HepG2 (cell line): ENCODE measurements around the gene PSAP. TPM values are rescaled to one million over a fixed set of nuclear protein-coding genes. Genes with fewer than 3 reads are reported as not detected.
A peak's percentile ranks its signal among the peaks of the same experiment; 100 is the strongest.

ENCODE experiments used
- EP300 ChIP-seq, 3 experiments: sonication (generic) in 1 of 3; formaldehyde crosslinking in 1 of 3; IDR thresholded peaks; 2 replicates each; pipeline versions ENCODE4 v1.5.1 to v1.6.1; 2011 to 2020; ENCODE audit warnings: low read depth in 2 of 3, low read length in 2 of 3, borderline replicate concordance in 1 of 3, improper control_type of control experiment in 1 of 3, mild to moderate bottlenecking in 1 of 3, missing genetic modification reagents in 1 of 3, moderate library complexity in 1 of 3
- FOXP1 ChIP-seq, 2 experiments: fragments of 450-650 bp in 1 of 2; IDR thresholded peaks; 2 replicates each; pipeline ENCODE4 v1.6.1; 2017 to 2018; ENCODE audit warnings: antibody characterized with exemption in 1 of 2
- GATAD2A ChIP-seq: IDR thresholded peaks from 2 replicates; pipeline ENCODE4 v1.6.1; 2016
- HOXA7 ChIP-seq: sonication (generic); formaldehyde crosslinking; IDR thresholded peaks from 2 replicates; pipeline ENCODE4 v1.8.1; 2022; ENCODE audit warnings: mild to moderate bottlenecking, missing genetic modification reagents, moderate library complexity
- NFRKB ChIP-seq: fragments of 450-650 bp; IDR thresholded peaks from 2 replicates; pipeline ENCODE4 v1.6.1; 2017
- NR2C2 ChIP-seq: sonication (generic); formaldehyde crosslinking; IDR thresholded peaks from 2 replicates; pipeline ENCODE4 v1.4.0; 2020; ENCODE audit warnings: missing genetic modification reagents, mild to moderate bottlenecking, moderate library complexity, borderline replicate concordance
- SAP130 ChIP-seq: IDR thresholded peaks from 2 replicates; pipeline ENCODE4 v1.6.1; 2016; ENCODE audit warnings: low read depth
- SP1 ChIP-seq, 2 experiments: fragments of 450-650 bp in 1 of 2; sonication (generic) in 1 of 2; formaldehyde crosslinking in 1 of 2; IDR thresholded peaks; 2 replicates each; pipeline versions ENCODE4 v1.4.0 to v1.6.1; 2016 to 2020; ENCODE audit warnings: missing genetic modification reagents in 1 of 2
- SP4 ChIP-seq: sonication (generic); formaldehyde crosslinking; IDR thresholded peaks from 2 replicates; pipeline ENCODE4 v1.8.1; 2023; ENCODE audit warnings: mild to moderate bottlenecking, missing genetic modification reagents
- TARDBP ChIP-seq: sonication (generic); formaldehyde crosslinking; IDR thresholded peaks from 2 replicates; pipeline ENCODE4 v1.8.0; 2022; ENCODE audit warnings: mild to moderate bottlenecking, missing genetic modification reagents
- TCF12 ChIP-seq, 2 experiments: fragments of 450-650 bp in 1 of 2; sonication (generic) in 1 of 2; formaldehyde crosslinking in 1 of 2; IDR thresholded peaks; 2 replicates each; pipeline versions ENCODE4 v1.6.1 to v1.8.0; 2017 to 2022; ENCODE audit warnings: antibody characterized with exemption in 1 of 2, mild to moderate bottlenecking in 1 of 2, missing genetic modification reagents in 1 of 2, moderate library complexity in 1 of 2
- TCF7 ChIP-seq: sonication (generic); IDR thresholded peaks from 2 replicates; pipeline ENCODE4 v1.6.1; 2016; ENCODE audit warnings: antibody characterized with exemption, low read depth
- TCF7L2 ChIP-seq: IDR thresholded peaks from 2 replicates; pipeline ENCODE4 v1.6.1; 2011; ENCODE audit warnings: mild to moderate bottlenecking, low read depth, low read length, moderate library complexity
- ZNF10 ChIP-seq: sonication (generic); formaldehyde crosslinking; IDR thresholded peaks from 2 replicates; pipeline ENCODE4 v1.4.0; 2020; ENCODE audit warnings: mild to moderate bottlenecking, low read depth, missing genetic modification reagents, borderline replicate concordance
- ZNF17 ChIP-seq: sonication (generic); formaldehyde crosslinking; IDR thresholded peaks from 2 replicates; pipeline ENCODE4 v1.5.0; 2020; ENCODE audit warnings: mild to moderate bottlenecking, missing genetic modification reagents
- ZNF3 ChIP-seq: IDR thresholded peaks from 2 replicates; pipeline ENCODE4 v1.7.0; 2017; ENCODE audit warnings: inconsistent platforms
- ZNF333 ChIP-seq: sonication (generic); formaldehyde crosslinking; IDR thresholded peaks from 2 replicates; pipeline ENCODE4 v1.4.0; 2020; ENCODE audit warnings: mild to moderate bottlenecking, missing genetic modification reagents, borderline replicate concordance
- ZNF367 ChIP-seq: sonication (generic); formaldehyde crosslinking; IDR thresholded peaks from 2 replicates; pipeline ENCODE4 v1.4.0; 2020; ENCODE audit warnings: missing genetic modification reagents, borderline replicate concordance
- ZNF496 ChIP-seq: sonication (generic); formaldehyde crosslinking; IDR thresholded peaks from 2 replicates; pipeline ENCODE4 v1.8.1; 2023; ENCODE audit warnings: mild to moderate bottlenecking, moderate library complexity, missing genetic modification reagents; ENCODE audit not compliant: insufficient replicate concordance
- ZNF563 ChIP-seq: sonication (generic); formaldehyde crosslinking; IDR thresholded peaks from 2 replicates; pipeline ENCODE4 v1.8.0; 2022; ENCODE audit warnings: mild to moderate bottlenecking, moderate library complexity, missing genetic modification reagents
- polyA plus RNA-seq, 8 experiments: library from polyadenylated mRNA; depleted of rRNA in 3 of 8; stranded (reverse) in 7 of 8; unstranded in 1 of 8; fragments of >200 nt; fragmentation: Illumina TruSeq in 4 of 8; extraction: Trizol in 4 of 8; gene quantifications; 2 replicates each; pipeline versions ENCODE4 v1.2.1 to v1.2.3, GENCODE V29; 2011 to 2016; ENCODE audit warnings: low read depth in 4 of 8, missing spikeins in 1 of 8, mixed read lengths in 1 of 8; ENCODE audit not compliant: insufficient read depth in 1 of 8
- total RNA-seq, 5 experiments: library from RNA; depleted of rRNA; stranded (reverse); fragments of >200 nt; fragmentation: Illumina TruSeq; extraction: Trizol; gene quantifications; 2 replicates each; pipeline ENCODE4 v1.2.3, GENCODE V29; 2016; ENCODE audit warnings: low read depth in 1 of 5
- TF ChIP-seq, protein P1 (sequence below): sonication (generic); formaldehyde crosslinking; IDR thresholded peaks from 2 replicates; pipeline ENCODE4 v1.4.0; 2020; ENCODE audit warnings: missing genetic modification reagents
- TF ChIP-seq, protein P2 (sequence below): IDR thresholded peaks from 2 replicates; pipeline ENCODE4 v1.6.1; 2018; ENCODE audit warnings: missing genetic modification reagents, mild to moderate bottlenecking, missing compliant biosample characterization
- TF ChIP-seq, protein P3 (sequence below): sonication (generic); formaldehyde crosslinking; IDR thresholded peaks from 2 replicates; pipeline ENCODE4 v1.9.0; 2022; ENCODE audit warnings: low read depth, missing genetic modification reagents
- TF ChIP-seq, protein P4 (sequence below): fragments of 450-650 bp; IDR thresholded peaks from 2 replicates; pipeline ENCODE4 v1.6.1; 2016
- TF ChIP-seq, protein P5 (sequence below): sonication (generic); formaldehyde crosslinking; IDR thresholded peaks from 2 replicates; pipeline ENCODE4 v1.4.0; 2020; ENCODE audit warnings: missing genetic modification reagents

Gene PSAP
- total and polyA plus RNA-seq, 2 of the 13 experiments (the other 11 are each of a cell fraction or from before 2014, with no cell fraction given): 323 to 643 TPM

DNA sequence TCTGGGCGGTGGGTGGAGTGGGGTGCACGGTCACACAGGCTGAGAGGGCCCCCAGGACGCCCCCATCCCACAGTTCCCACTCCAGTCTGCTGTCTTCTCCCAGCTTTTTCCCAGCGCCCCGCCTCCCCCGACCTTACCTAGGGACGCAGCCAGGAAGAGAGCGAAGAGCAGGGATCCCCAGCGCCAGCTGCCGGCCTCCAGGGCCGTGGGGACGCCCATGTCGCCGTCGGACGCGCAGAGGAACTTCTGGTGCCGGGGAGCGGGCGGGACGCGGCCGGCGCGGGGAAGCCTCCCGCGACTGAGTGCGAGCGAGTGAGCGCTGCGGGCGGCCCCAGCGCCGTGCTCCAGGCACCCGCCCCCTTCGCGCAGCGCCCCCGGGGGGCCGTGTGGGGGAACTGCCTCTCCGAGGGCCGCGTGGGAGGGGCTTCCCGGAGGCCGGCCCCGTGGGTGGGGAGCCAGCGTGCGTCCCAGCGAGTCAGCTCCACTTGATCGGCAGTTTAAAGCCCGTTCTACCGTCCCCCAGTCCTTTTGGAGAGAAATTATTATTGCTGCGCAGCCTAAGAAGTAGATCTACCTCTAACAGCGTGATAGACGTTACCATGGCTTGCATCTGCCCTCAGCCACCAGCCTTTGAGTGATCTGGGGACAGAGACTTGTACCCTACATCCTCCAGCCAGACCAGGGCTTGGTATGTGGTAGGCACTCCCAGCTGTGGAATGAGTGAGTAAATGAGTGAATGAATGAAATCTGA, 77.7 kb downstream of the PSAP start, which contains the start of gene VSIR (continued):
- TF ChIP-seq EP300 (IDR thresholded peaks at IDR 0.05; ENCODE audit: low read depth in 2 of 2, low read length in 2 of 2) (no peak), EP300 (CRISPR knock-in tag; IDR thresholded peaks at IDR 0.05; ENCODE audit: borderline replicate concordance) (no peak), GATAD2A (CRISPR knock-in tag) (no peak), NFRKB (no peak), ZNF10 (CRISPR knock-in tag) (no peak), SAP130 (CRISPR knock-in tag) (0 out of 2 replicates have a peak, but pooled peaks have one; percentile 39), HOXA7 (CRISPR knock-in tag) (no peak), ZNF3 (CRISPR knock-in tag) (no peak), NR2C2 (CRISPR knock-in tag) (no peak), ZNF367 (CRISPR knock-in tag) (no peak), ZNF333 (CRISPR knock-in tag) (no peak), ZNF496 (CRISPR knock-in tag) (no peak), TCF7L2 (no peak), TCF12 (IDR thresholded peaks at IDR 0.05) (no peak), TCF12 (CRISPR knock-in tag; IDR thresholded peaks at IDR 0.05) (no peak), TARDBP (no peak), TCF7 (no peak), ZNF563 (CRISPR knock-in tag) (no peak), FOXP1 (IDR thresholded peaks at IDR 0.05) (no peak), FOXP1 (CRISPR knock-in tag; IDR thresholded peaks at IDR 0.05) (no peak), SP1 (IDR thresholded peaks at IDR 0.05) (no peak), SP1 (CRISPR knock-in tag; IDR thresholded peaks at IDR 0.05) (peak; percentile 93), SP4 (CRISPR knock-in tag) (peak; percentile 55; the same call in 1 of the 2 replicates), ZNF17 (CRISPR knock-in tag) (no peak)
- TF ChIP-seq, protein P1, sequence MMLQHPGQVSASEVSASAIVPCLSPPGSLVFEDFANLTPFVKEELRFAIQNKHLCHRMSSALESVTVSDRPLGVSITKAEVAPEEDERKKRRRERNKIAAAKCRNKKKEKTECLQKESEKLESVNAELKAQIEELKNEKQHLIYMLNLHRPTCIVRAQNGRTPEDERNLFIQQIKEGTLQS: no peak
- TF ChIP-seq, protein P2, sequence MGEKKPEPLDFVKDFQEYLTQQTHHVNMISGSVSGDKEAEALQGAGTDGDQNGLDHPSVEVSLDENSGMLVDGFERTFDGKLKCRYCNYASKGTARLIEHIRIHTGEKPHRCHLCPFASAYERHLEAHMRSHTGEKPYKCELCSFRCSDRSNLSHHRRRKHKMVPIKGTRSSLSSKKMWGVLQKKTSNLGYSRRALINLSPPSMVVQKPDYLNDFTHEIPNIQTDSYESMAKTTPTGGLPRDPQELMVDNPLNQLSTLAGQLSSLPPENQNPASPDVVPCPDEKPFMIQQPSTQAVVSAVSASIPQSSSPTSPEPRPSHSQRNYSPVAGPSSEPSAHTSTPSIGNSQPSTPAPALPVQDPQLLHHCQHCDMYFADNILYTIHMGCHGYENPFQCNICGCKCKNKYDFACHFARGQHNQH: no peak
- TF ChIP-seq, protein P3, sequence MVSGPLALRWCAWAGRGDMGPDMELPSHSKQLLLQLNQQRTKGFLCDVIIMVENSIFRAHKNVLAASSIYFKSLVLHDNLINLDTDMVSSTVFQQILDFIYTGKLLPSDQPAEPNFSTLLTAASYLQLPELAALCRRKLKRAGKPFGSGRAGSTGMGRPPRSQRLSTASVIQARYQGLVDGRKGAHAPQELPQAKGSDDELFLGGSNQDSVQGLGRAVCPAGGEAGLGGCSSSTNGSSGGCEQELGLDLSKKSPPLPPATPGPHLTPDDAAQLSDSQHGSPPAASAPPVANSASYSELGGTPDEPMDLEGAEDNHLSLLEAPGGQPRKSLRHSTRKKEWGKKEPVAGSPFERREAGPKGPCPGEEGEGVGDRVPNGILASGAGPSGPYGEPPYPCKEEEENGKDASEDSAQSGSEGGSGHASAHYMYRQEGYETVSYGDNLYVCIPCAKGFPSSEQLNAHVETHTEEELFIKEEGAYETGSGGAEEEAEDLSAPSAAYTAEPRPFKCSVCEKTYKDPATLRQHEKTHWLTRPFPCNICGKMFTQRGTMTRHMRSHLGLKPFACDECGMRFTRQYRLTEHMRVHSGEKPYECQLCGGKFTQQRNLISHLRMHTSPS: no peak
- TF ChIP-seq, protein P4, sequence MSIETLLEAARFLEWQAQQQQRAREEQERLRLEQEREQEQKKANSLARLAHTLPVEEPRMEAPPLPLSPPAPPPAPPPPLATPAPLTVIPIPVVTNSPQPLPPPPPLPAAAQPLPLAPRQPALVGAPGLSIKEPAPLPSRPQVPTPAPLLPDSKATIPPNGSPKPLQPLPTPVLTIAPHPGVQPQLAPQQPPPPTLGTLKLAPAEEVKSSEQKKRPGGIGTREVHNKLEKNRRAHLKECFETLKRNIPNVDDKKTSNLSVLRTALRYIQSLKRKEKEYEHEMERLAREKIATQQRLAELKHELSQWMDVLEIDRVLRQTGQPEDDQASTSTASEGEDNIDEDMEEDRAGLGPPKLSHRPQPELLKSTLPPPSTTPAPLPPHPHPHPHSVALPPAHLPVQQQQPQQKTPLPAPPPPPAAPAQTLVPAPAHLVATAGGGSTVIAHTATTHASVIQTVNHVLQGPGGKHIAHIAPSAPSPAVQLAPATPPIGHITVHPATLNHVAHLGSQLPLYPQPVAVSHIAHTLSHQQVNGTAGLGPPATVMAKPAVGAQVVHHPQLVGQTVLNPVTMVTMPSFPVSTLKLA: no peak
- TF ChIP-seq, protein P5, sequence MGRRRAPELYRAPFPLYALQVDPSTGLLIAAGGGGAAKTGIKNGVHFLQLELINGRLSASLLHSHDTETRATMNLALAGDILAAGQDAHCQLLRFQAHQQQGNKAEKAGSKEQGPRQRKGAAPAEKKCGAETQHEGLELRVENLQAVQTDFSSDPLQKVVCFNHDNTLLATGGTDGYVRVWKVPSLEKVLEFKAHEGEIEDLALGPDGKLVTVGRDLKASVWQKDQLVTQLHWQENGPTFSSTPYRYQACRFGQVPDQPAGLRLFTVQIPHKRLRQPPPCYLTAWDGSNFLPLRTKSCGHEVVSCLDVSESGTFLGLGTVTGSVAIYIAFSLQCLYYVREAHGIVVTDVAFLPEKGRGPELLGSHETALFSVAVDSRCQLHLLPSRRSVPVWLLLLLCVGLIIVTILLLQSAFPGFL (CRISPR knock-in tag): no peak
